HepG2 (cell line): ENCODE measurements around the gene TSR1.

Experiments used
- ARNT ChIP-seq: fragments of 450-650 bp; IDR thresholded peaks from 2 replicates; pipeline ENCODE4 v1.6.1; 2017
- CTCF ChIP-seq: sonication (generic); formaldehyde crosslinking; IDR thresholded peaks from 2 replicates; pipeline ENCODE4 v1.5.0; 2020; ENCODE audit warnings: mild to moderate bottlenecking, missing genetic modification reagents, moderate library complexity
- TAF1 ChIP-seq: sonication (generic); formaldehyde crosslinking; IDR thresholded peaks from 2 replicates; pipeline ENCODE4 v1.4.0; 2020; ENCODE audit warnings: missing genetic modification reagents

- TF ChIP-seq ARNT = no peak
- no peak for TF ChIP-seq TAF1 (CRISPR knock-in tag)
- TF ChIP-seq CTCF (CRISPR knock-in tag) = no peak
Measured at GRCh38 chr17:2364763-2365116, 28.5 kb upstream of the TSR1 start.
